GM21367 (cell line): Measurements from ENCODE around the gene KIRREL3.
A peak's percentile ranks its signal among the peaks of the same experiment; 100 is the strongest.

Experiments
- ATAC-seq: cut with Tn5 transposase; IDR thresholded peaks from one replicate; pipeline ENCODE4 v1.9.1; 2021; ENCODE audit not compliant: unreplicated experiment

The KIRREL3 gene

DNA sequence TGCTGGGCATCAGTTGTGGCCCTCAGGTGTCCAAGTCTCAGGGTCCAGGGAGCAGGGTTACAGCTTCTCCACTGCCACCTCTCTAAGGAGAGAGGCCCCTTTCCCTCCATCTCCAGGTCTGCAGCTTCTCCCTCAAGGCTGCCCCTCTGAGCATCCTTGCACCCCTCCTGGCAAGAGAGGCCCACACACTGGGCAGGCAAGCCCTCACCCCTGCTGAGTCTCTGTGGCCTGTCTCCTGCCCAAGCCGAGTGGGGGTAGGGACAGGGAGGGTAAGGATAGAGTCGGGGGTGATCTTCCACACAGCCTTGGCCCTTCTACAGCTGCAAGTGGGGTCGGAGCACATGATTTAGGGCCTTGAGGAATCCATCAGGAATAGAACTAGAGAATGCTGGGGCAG, 568.5 kb downstream of the KIRREL3 start:
- ATAC-seq: no peak

DNA sequence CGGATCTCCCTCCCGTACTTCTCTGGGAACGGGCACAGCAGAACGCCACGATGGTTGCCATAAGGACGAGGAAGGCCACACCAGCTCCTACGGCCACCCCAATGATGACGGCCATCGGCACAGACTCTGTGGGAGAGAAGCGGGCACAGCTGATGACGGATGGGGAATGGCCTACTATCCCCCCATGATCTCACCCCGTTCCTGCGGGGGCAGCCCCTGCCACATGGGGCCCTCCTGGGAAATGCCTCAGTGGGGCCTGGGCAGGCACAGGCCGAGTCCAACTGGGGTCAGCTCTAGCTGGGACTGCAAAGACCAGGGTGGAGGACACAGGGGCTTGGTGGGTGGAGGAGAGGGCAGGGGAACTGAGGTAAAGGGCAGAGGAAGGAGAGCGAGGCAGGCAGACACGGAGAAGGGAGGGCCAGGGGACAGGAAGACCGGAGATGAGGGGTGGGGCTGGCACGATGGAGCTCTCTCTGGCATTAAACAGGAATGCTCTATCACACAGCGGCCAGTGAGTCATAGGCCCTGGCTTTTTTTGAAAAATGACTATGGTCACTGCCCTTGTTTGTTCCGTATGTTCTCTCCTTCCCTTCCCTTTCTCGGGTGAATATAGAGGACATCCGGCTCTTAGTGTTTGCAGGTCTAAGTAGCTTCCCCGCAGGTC, 569.0 kb downstream of the KIRREL3 start:
- ATAC-seq: no peak

DNA sequence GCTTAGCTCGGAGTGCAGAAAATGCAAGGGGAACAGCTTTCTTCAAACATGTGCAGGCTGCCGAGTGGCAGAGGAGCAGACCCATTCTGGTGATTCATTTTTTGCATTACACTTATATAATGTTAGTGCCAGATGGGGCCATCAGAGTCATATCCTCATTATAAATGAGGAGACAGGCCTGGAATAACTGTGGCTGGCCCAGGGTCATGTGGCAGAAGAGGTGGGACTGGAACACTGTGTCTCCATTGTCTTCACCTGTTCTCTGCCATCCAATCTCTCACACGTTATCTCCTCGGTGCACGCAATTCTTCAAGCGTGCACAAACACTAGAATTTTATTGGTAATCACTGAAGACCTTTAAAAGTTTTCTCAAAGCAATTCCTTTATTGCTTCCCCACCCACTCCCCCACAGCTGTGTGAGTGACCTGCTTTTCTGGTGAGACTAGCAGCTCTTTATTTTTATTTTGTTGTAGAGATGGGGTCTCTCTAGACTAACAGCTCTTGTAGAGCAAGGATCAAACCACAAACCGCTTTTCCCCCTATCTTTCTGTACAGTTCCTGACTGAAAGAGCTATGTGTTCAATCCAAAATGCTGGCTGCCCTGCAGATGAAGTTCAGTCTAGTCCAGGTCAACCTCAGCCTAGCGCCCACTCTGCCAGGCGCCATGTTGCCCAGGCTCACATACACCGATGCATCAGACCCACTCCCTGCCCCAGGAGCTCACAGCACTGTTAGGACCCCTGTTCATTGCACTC, 569.8 kb downstream of the KIRREL3 start:
- ATAC-seq: no peak

DNA sequence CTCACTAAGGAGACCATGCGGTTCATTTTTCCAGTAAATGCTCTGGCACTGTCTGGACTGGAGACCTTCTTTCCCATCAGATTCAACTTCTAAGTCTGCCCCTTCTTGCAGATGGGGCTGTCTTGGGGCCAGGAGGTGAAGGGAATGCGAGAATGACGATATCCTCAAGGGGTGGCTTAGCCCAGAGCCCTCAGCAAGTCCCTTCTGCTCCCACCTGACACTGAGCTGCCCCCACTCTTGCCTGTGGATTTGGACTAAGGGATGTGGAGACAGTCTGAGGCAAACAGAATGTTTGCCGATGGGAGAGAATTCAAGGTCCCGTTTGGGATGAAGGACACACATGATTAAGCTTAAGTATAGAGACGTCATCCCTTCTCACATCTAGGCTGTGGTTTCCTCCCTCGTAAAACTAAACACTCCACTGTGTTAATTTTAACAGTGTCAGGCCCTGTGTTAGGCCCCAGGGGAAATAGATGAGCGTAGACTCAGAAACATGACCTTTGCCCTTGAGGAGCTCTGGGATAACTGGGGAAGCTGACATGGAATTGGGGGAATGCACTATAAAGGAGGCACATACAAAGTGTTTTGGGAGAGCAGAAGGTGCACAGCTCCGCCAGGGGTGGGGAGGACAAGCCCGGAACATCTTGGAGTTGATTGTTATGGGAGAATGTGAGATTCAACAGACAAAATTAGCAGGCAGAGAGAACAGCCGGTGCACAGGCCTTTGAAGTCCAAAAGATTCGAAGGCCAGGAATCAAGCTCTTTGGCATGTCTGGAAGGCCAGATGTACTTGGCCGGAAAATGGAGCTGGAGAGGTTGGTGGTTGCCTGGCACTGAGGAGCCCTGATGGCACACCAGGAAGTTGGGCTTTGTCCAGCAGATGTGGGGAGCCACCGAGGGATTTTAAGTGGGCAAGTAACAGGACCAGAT, 573.5 kb downstream of the KIRREL3 start:
- peak; percentile 80 for ATAC-seq

DNA sequence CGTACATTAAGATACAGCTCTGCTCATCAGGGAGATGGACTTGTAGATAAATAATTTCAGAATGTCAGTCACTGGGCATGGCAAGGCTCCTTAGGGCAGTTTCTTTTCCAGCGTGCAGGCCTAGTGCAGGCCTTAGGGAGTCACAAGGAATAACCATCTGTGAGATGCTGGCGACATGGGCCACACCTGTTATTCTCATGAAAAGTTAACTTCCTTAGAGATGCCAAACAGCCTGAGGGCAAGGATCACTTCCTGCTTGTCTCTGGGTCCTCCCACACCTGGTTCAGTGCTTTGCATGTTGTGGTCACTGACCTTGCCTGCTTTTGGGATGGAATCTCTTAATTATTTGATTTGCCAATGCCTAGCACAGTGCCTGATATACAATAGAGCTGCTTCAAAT, 574.5 kb downstream of the KIRREL3 start:
- ATAC-seq: no peak

DNA sequence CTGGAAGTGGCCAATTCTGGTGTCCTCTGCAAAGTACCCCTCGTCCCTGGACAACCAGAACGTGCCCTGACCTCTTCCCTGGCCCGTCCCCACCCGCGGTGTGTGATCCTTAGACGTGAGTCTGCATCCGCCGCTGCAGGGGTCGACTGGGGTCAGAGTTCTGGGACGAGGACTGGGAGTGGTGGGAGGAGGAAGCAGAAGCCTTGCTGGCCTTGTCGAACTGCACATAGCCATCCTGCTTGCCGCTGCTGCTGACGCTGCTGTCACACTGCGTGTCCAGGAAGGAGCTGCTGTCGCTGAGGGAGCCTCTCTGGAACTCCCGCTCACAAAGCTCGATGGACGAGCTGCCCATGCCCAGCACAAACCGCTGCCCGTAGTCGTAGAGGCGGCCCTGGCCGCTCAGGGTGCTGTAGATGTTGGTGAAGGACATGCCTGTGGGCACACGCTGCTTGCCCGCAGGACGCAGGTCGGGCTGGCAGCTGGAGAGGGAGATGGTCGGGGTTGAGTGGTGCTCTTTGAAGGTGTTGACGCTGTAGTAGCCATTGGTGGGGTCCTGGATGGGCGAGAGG, 576.0 kb downstream of the KIRREL3 start:
- ATAC-seq: no peak

DNA sequence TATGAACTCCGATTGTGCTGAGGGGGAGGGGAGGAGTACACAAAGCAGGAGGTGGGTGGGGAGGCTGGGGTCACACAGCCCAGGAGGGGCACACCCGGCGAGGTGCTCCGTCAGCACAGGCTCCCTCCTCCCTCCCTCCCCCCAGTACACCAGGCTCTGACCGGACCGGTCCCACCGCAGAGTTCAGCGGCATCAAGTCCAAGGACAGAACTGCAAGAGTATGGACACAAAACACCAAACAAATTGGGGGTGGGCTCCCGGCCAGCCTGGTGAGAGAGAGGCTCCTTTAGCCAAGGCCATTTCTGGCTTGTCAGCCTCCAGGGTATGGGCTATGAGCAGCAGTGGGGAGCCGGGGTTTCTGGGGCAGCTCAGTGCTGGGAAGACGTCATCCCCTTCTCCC, 576.8 kb downstream of the KIRREL3 start:
- ATAC-seq: no peak

DNA sequence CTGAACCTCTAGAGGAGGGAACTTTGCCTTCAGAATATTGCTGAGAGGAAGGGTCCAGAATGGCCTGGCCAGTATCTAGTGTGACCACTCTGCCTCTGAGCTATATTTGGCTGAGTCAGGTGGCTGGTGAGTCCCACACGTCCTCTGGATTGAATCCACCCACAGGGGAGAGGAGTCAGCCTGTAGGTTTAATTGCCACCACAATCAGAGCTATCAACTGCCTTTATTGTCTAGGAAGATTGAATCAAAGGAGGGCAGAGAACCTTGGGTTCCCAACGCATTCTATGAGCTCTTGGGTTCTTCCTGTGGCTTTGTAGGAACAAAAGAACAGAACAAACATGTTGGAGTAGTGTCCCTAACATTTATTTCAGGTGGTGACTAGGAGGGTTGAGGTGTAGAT, 577.4 kb downstream of the KIRREL3 start:
- ATAC-seq: no peak

DNA sequence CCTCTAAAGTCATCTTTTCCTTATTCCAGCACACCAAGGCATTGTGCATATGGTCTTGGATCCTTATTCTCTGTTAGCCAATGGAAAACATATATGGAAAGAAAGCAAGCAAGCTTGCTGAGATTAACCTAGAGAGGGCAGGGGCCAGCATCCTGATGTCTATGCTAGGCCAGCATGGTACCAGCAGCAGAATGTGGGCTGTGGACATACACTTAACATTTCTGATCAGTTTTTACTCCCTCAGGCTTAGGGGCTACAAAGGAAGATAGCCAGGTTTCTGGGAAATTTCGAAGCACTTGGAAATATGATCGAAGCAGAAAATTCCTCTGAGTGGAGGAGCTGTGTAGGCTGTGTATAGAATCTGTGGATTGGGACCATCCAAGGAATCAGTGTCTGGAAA, 578.1 kb downstream of the KIRREL3 start:
- ATAC-seq: no peak

DNA sequence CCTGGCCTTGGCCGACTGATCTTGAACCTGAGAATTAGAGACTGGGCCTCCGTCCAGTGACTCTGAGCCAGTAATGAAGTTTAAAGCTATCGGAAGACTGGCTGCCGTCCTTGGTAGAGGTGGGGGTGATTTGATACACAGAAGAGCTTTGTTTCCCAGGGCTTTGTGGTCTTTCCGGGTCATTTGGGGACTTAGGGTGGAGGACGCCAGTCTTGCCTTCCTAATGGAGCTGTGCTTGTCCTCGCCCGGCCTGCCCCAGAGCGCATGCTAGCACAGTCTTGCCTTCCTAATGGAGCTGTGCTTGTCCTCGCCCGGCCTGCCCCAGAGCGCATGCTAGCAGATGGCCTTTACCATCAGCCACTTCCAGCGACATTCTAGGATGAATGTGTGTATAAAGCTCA, 579.3 kb downstream of the KIRREL3 start:
- no peak for ATAC-seq

DNA sequence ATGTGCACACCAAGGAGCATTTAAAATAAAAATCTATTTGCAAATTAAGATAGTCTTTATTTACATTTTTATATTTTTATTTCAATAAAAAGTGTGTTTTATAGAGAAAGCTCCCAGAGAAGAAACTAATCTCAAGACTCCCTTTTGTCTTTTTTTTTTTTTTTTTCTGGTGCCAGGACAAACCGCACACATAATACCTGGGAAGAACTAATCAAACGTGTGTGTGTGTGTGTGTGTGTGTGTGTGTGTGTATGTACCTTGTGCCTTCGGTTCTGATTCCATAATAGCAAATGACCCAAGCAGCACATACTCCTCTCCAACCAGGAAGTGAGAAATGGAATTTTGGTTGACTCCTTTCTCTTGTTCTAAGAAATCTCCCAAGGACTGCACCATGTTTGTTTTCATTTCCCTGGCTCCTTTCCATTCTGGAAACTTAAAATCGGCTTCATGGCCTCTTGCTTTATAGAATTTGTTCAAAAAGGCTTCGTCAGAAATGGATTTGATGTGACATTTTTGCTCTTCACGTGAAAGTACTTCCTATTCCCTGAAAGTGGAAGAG, 579.8 kb downstream of the KIRREL3 start:
- no peak for ATAC-seq

DNA sequence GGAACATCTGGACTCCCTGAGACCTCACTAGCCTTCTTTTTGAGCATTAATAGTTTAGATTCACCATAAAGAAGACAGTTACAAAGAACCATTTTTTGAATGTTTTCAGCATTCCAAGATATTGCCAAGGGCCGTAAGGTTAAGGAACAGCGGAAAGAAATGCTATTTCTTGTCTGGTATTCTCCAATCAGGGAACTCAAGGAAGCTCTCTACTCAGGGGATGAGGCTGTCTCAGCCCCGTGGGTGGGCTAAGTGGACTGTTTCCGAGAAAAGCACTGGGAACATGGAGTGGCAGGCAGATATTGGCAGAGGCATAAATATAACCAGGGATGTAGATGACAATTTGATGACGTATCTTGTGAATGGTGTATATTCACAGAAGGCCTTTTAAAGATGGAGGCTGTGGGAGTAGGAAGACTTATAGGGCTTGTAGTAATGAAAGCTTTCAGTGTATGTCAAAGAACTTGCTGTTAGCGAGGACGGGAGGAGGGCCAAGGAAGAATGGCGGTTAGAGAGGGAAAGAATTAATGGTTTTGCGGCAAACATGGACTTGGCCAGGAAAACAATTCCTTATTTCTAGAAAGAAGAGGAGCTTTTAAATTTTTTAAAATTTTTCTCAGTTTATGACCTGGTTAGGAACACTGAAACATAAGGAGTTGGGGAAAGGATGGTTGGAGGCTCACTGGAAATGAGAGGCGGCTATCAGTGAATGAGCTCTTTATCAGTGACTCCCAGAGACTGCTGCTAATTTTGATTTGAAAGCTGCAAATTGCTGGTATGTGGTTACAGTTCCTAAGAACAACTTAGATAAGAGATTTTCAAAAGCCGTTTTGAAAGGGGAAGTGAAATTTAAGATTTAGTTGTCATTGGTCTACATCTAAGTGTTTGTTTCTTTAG, 580.5 kb downstream of the KIRREL3 start:
- ATAC-seq: peak; percentile 73

DNA sequence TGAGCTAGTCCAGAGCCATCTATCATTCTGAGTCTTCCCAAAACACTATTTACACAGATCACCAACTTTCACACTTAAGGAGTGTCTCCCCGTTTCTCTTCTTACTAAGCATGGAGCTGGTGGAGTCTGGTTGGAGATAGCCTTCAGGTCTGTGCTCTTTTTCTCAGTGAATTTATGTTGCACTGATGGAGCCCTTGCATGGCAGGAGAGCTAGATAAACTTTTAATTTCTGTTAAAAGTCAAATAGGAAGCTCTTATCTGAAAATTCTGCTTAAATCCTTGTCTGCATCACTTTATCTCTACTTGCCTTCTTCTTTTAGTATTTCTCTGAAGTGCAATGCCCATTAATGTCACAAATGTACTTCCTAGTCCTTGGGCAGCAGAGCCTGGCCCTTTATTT, 581.7 kb downstream of the KIRREL3 start:
- no peak for ATAC-seq

DNA sequence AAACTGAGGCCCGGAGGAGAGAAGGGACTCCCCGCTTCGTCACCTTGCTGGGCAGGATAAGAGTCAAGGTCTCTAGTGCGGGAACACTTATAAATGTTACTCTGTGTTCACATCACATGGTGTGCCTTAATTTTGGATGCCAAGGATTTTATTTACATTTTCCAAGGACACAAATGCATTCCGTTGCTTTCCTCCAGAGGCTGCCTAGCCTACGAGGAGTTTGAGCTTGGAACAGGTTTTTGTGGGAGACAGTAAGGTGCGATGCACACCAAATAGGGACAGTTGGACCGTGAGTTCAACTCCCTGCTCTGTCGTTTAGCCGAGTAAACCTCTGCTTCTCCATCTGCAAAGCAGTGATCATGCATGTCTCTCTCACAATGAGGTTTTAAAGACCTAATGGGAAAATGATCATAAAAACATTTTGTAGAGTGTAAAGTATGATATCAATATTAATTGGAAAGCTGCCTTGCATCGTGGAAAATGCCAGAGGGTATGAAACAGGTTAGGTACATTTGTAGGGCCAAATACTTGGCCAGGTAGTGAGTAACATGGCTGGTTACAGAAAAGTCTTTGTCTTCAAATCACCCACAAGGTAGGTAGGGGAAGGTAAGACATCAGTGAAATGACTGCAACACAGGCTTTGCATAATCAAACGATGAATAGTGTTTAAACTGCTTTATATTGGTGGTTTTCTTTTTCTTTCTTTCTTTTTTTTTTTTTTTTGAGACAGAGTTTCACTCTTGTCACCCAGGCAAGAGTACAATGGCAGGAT, 583.3 kb downstream of the KIRREL3 start:
- ATAC-seq: no peak

DNA sequence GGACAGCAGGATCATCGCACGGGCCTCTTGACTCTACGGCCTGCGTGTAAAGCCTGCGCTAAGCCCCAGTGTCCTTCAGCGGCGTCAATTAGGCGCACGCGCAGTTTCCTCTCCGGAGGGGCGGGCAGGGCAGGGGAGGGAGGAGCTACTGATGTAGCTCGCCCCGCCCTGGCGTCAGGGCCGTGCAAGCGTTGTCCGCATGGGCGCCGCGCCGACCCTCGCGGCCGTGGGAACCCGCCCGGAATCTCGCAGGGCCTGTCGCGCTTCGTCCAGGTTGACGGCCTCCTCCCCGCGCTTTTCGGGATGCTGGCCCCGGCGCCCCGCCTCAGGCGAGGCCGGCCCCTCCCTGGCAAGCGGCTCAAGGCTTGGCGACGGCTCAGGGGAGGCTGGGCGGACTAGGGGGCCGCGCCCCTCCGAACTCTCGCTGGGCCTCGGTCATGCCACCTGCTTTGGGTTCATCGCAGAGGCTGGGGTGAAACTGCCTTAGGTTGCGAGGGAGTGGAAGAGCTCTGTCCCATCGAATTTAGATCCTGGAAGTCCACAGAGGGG, 584.0 kb downstream of the KIRREL3 start:
- peak; percentile 81 for ATAC-seq

DNA sequence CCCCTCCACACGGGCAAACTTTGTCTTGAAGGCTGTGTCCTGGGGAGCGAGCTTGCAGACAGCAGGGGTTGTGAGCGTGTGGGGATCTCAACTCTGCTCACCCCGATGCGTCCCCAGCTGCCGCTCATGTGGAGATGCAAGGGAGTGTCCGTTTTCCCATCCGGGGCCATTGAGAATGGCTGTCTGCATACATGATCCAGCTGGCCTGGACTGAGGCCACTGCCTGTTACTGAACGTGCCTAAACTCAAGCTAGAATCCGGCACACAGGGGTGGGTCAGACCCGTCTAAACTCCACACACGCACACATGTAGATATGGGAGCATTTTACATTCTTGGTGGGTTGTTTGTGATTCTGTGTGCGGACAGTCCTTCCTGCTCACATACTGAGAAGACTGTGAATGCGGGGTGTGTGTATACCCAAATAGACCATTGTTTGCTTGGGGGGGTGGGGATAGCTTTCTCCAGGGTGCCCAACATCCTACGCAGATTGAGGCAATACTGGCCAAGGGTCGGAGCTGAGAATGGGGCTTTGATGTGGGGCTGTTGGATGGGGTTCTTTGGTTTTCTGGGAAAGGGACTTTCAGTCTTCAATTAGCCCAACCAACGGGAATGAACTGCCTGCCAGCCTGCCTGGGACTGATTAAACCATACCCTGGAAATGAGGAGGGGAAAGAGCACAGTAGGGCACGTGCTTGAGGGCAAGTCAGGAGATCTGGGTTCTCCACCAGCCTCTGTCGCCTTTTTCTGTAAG, 584.7 kb downstream of the KIRREL3 start:
- ATAC-seq: no peak

DNA sequence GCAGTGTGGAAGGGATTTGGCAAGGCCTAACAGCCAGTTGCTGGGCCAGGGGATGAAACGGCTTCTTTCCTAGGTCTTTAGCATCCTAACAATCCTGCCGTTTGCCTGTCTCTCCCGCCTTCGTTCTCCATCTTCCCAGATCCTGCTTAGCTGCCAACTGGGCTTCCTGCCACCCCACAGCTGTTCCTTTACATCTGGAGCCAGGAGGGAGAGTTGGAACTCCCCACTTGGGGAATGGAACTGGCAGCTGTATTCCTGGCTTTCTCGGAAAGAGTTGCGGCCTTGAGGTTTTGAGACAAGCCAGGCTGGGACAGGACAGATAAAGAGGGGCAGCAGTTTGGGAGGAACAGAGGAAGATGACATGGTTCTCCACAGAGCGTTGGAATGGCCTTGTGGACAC, 585.4 kb downstream of the KIRREL3 start:
- no peak for ATAC-seq

DNA sequence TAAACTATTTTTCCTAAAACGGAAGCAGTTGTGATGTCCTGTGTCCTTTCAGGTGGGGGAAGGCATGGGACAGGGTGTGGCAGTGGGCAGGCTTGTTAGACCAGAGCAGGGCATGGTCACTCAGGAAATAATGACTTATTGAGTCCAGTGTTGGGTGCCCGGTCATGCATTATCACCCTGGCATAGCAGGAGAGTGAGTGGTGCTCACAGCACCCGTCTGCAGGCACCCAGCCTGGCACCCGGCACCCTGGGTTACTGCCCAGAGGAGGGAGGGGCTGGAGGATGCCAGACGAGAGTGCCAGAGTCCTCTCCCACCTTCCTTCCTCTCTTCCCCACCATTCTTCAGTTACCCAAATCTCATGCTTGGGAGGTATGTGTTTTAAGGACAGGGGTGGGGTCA, 586.0 kb downstream of the KIRREL3 start:
- ATAC-seq: no peak
